WTC11 (cell line): ENCODE measurements around the gene GJA8. TPM values are rescaled to one million over a fixed set of nuclear protein-coding genes. Genes with fewer than 3 reads are reported as not detected.
A peak's percentile ranks its signal among the peaks of the same experiment; 100 is the strongest.

Source experiments
- ATAC-seq: fragments of 200-7000 bp; cut with Tn5 transposase; 2 replicates; pipeline ENCODE4 v1.10.0; 2021; ENCODE audit warnings: mild to moderate bottlenecking, moderate library complexity
- CTCF ChIA-PET: fragments of 300-600 bp; sonication (Branson Sonifier 250); formaldehyde crosslinking; loops from one replicate; lab custom pipeline; 2021; ENCODE audit warnings: antibody characterized with exemption; lab: Charles Lee
- POLR2A ChIA-PET: fragments of 350-600 bp; sonication (Branson Sonifier 250); formaldehyde crosslinking; loops from one replicate; lab custom pipeline; 2021; ENCODE audit warnings: antibody characterized with exemption; lab: Charles Lee
- DNase-seq: peaks from one replicate; pipeline ENCODE4 v3.0.0; 2021; ENCODE audit warnings: low spot score
- H3K27ac Mint-ChIP-seq: 2 replicates; pipeline ENCODE4 v1.8.0; 2021; ENCODE audit warnings: mixed read lengths
- H3K27me3 Mint-ChIP-seq: 2 replicates; pipeline ENCODE4 v1.8.0; 2021; ENCODE audit warnings: low read depth, mild to moderate bottlenecking, moderate library complexity, mixed read lengths
- H3K36me3 Mint-ChIP-seq: 2 replicates; pipeline ENCODE4 v1.8.0; 2021; ENCODE audit warnings: mixed read lengths
- H3K4me1 Mint-ChIP-seq: 2 replicates; pipeline ENCODE4 v1.8.0; 2022; ENCODE audit warnings: mixed read lengths
- H3K4me3 Mint-ChIP-seq: 2 replicates; pipeline ENCODE4 v1.8.0; 2021; ENCODE audit warnings: mild to moderate bottlenecking, moderate library complexity, mixed read lengths
- H3K9me3 Mint-ChIP-seq: 2 replicates; pipeline ENCODE4 v1.8.0; 2021; ENCODE audit warnings: mixed read lengths
- AFF4 ChIP-seq: sonication (generic); formaldehyde crosslinking; IDR thresholded peaks from 2 replicates; pipeline ENCODE4 v1.8.1; 2023; ENCODE audit warnings: mild to moderate bottlenecking, missing genetic modification reagents, borderline replicate concordance
- ARID4B ChIP-seq: sonication (generic); formaldehyde crosslinking; IDR thresholded peaks from 2 replicates; pipeline ENCODE4 v1.8.0; 2023; ENCODE audit warnings: missing genetic modification reagents, mild to moderate bottlenecking, borderline replicate concordance
- CBFB ChIP-seq: sonication (generic); formaldehyde crosslinking; IDR thresholded peaks from 2 replicates; pipeline ENCODE4 v1.8.1; 2022; ENCODE audit warnings: mild to moderate bottlenecking, low read depth, missing genetic modification reagents
- CREB1 ChIP-seq: sonication (generic); formaldehyde crosslinking; IDR thresholded peaks from 2 replicates; pipeline ENCODE4 v1.8.0; 2023; ENCODE audit warnings: mild to moderate bottlenecking, missing genetic modification reagents
- ERG ChIP-seq: fragments of 250-450 bp; sonication (Bioruptor Pico); IDR thresholded peaks from 2 replicates; pipeline ENCODE4 v1.8.0; 2021; ENCODE audit warnings: mild to moderate bottlenecking
- GTF2I ChIP-seq: fragments of 250-450 bp; sonication (Bioruptor Pico); conservative IDR thresholded peaks from 2 replicates; pipeline ENCODE4 v1.4.0; 2021; ENCODE audit warnings: mild to moderate bottlenecking
- JAZF1 ChIP-seq: fragments of 250-450 bp; sonication (Bioruptor Pico); IDR thresholded peaks from 2 replicates; pipeline ENCODE4 v1.9.0; 2021; ENCODE audit warnings: moderate library complexity, mild to moderate bottlenecking, inconsistent platforms
- NFE2L1 ChIP-seq: sonication (generic); formaldehyde crosslinking; IDR thresholded peaks from 2 replicates; pipeline ENCODE4 v1.8.1; 2023; ENCODE audit warnings: missing genetic modification reagents
- NR3C1 ChIP-seq: sonication (generic); formaldehyde crosslinking; conservative IDR thresholded peaks from 2 replicates; pipeline ENCODE4 v1.8.1; 2023; ENCODE audit warnings: low read depth, mild to moderate bottlenecking, missing genetic modification reagents
- PRDM15 ChIP-seq: sonication (generic); formaldehyde crosslinking; IDR thresholded peaks from 2 replicates; pipeline ENCODE4 v1.8.0; 2022; ENCODE audit warnings: missing genetic modification reagents
- SOX15 ChIP-seq: fragments of 250-450 bp; sonication (Bioruptor Pico); IDR thresholded peaks from 2 replicates; pipeline ENCODE4 v1.9.0; 2021; ENCODE audit warnings: mild to moderate bottlenecking
- TEAD4 ChIP-seq: sonication (generic); formaldehyde crosslinking; IDR thresholded peaks from 2 replicates; pipeline ENCODE4 v1.8.0; 2022; ENCODE audit warnings: mild to moderate bottlenecking, missing genetic modification reagents
- TP53 ChIP-seq: sonication (generic); formaldehyde crosslinking; IDR thresholded peaks from 2 replicates; pipeline ENCODE4 v1.8.1; 2023; ENCODE audit warnings: mild to moderate bottlenecking, missing genetic modification reagents
- USF1 ChIP-seq: sonication (generic); formaldehyde crosslinking; IDR thresholded peaks from 2 replicates; pipeline ENCODE4 v1.8.0; 2022; ENCODE audit warnings: mild to moderate bottlenecking, missing genetic modification reagents
- ZNF219 ChIP-seq: sonication (generic); formaldehyde crosslinking; IDR thresholded peaks from 2 replicates; pipeline ENCODE4 v1.8.0; 2023; ENCODE audit warnings: missing genetic modification reagents, mild to moderate bottlenecking, borderline replicate concordance
- total RNA-seq: library from RNA; stranded (reverse); gene quantifications from 3 replicates; pipeline ENCODE4 v1.2.3, GENCODE V29; 2021
- TF ChIP-seq, protein P1 (sequence below): sonication (generic); formaldehyde crosslinking; IDR thresholded peaks from 2 replicates; pipeline ENCODE4 v1.8.1; 2023; ENCODE audit warnings: mild to moderate bottlenecking, missing genetic modification reagents

The GJA8 gene
- total RNA-seq, 1 experiment from 2014 or later = not detected

DNA sequence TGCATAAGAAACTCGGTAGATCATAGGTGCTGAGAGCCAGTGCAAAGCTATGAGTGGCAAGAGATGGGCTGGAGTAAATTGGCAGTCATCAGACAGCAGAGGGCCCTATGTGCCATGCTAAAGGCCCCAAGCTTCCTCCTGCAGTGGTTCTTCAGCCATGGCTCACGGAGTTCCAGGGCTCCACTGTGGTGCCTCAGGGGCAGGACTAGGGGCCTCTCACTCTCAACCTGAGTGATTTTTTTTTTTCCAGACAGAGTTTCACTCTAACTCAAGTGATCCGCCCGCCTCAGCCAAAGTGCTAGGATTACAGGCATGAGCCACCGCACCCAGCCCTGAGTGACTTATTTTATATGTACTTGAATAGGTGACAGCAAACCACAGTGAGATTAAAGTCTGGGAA is 10.4 kb upstream of the GJA8 start:
- Mint-ChIP-seq H3K4me3 (no peak overlapping the region), H3K4me1 (peaks cover 21% of the 10 kb centered on the region), H3K9me3 (no peaks in the 10 kb centered on the region), H3K36me3 (no peaks in the 10 kb centered on the region), H3K27me3 (no peaks in the 10 kb centered on the region; the same call in 1 of the 2 replicates), H3K27ac (no peak overlapping the region)
- DNase-seq (peak; percentile 37), ATAC-seq (peak; percentile 59)
- CTCF ChIA-PET = interaction anchor here (0.9 to 3.9 kb wide), 51 partner anchors 9 to 619 kb away, joined by 3 to 143 read pairs (median 6); partner anchors contain the start of genes ACP6 and GJA8
- POLR2A ChIA-PET = interaction anchor here (0.6 to 1.2 kb wide), 3 partner anchors 170 to 372 kb away, joined by 3 to 4 read pairs (median 3); partner anchors contain the start of gene ACP6
- no peak for TF ChIP-seq AFF4 (CRISPR knock-in tag)
- TF ChIP-seq NR3C1 (CRISPR knock-in tag) = no peak
- no peak for TF ChIP-seq ARID4B (CRISPR knock-in tag)
- TF ChIP-seq, protein P1, sequence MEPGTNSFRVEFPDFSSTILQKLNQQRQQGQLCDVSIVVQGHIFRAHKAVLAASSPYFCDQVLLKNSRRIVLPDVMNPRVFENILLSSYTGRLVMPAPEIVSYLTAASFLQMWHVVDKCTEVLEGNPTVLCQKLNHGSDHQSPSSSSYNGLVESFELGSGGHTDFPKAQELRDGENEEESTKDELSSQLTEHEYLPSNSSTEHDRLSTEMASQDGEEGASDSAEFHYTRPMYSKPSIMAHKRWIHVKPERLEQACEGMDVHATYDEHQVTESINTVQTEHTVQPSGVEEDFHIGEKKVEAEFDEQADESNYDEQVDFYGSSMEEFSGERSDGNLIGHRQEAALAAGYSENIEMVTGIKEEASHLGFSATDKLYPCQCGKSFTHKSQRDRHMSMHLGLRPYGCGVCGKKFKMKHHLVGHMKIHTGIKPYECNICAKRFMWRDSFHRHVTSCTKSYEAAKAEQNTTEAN (CRISPR knock-in tag) = no peak
- no peak for TF ChIP-seq JAZF1 (CRISPR knock-in tag)
- no peak for TF ChIP-seq ZNF219 (CRISPR knock-in tag)
- no peak for TF ChIP-seq TEAD4 (CRISPR knock-in tag)
- TF ChIP-seq CBFB = no peak
- no peak for TF ChIP-seq SOX15 (CRISPR knock-in tag)
- no peak for TF ChIP-seq USF1 (CRISPR knock-in tag)
- no peak for TF ChIP-seq GTF2I (CRISPR knock-in tag)
- TF ChIP-seq ERG (CRISPR knock-in tag) = no peak
- TF ChIP-seq CREB1 = no peak
- no peak for TF ChIP-seq NFE2L1 (CRISPR knock-in tag)
- no peak for TF ChIP-seq TP53 (CRISPR knock-in tag)
- TF ChIP-seq PRDM15 (CRISPR knock-in tag) = no peak
